ENCODE measurements around the gene SZRD1.
"Not testable (repeated sequence)": the region's sequence is repeated elsewhere in the genome, so short reads cannot be mapped to it uniquely, and the experiment has no call there.

The SZRD1 gene

GRCh38 chr1:16366722-16367257 is at the start of gene SZRD1:
SZRD1 (plus strand) TSS chr1:16367242; CDS start chr1:16367258, 16 bp downstream.
- in situ Hi-C loops (cut with MboI; ENCODE audit: low sequenced_read_pairs), result no loop called here

GRCh38 chr1:16318555-16318954 is 48.5 kb upstream of the SZRD1 start:
- in situ Hi-C loops (cut with MboI; ENCODE audit: low sequenced_read_pairs), result no loop called here

GRCh38 chr1:16321176-16321867 is 45.7 kb upstream of the SZRD1 start:
- in situ Hi-C loops (cut with MboI; ENCODE audit: low sequenced_read_pairs), result no loop called here

- in situ Hi-C loops (cut with MboI; ENCODE audit: low sequenced_read_pairs), result no loop called here
Measured at GRCh38 chr1:16324456-16324890, 42.6 kb upstream of the SZRD1 start.

GRCh38 chr1:16326833-16327404 is 40.1 kb upstream of the SZRD1 start:
- in situ Hi-C loops (cut with MboI; ENCODE audit: low sequenced_read_pairs), result no loop called here

- in situ Hi-C loops (cut with MboI; ENCODE audit: low sequenced_read_pairs), result no loop called here
Measured at GRCh38 chr1:16334655-16335340, 32.2 kb upstream of the SZRD1 start.

- in situ Hi-C loops (cut with MboI; ENCODE audit: low sequenced_read_pairs), result no loop called here
Measured at GRCh38 chr1:16338961-16339360, 28.1 kb upstream of the SZRD1 start.

- in situ Hi-C loops (cut with MboI; ENCODE audit: low sequenced_read_pairs), result no loop called here
Measured at GRCh38 chr1:16340673-16341072, 26.4 kb upstream of the SZRD1 start.

- in situ Hi-C loops (cut with MboI; ENCODE audit: low sequenced_read_pairs), result no loop called here
Measured at GRCh38 chr1:16342331-16343062, 24.5 kb upstream of the SZRD1 start.

GRCh38 chr1:16343276-16343675 is 23.8 kb upstream of the SZRD1 start:
- in situ Hi-C loops (cut with MboI; ENCODE audit: low sequenced_read_pairs), result not testable (repeated sequence)

GRCh38 chr1:16348414-16349182 is 18.4 kb upstream of the SZRD1 start:
- in situ Hi-C loops (cut with MboI; ENCODE audit: low sequenced_read_pairs), result no loop called here

GRCh38 chr1:16349847-16350406 is 17.1 kb upstream of the SZRD1 start:
- in situ Hi-C loops (cut with MboI; ENCODE audit: low sequenced_read_pairs), result no loop called here

GRCh38 chr1:16351456-16351993 is 15.5 kb upstream of the SZRD1 start:
- in situ Hi-C loops (cut with MboI; ENCODE audit: low sequenced_read_pairs), result no loop called here

- in situ Hi-C loops (cut with MboI; ENCODE audit: low sequenced_read_pairs), result no loop called here
Measured at GRCh38 chr1:16351994-16352841, 14.8 kb upstream of the SZRD1 start, which contains the start of gene FBXO42. FBXO42 (minus strand) TSS chr1:16352480; CDS start chr1:16315418, 37,062 bp downstream.

- in situ Hi-C loops (cut with MboI; ENCODE audit: low sequenced_read_pairs), result no loop called here
Measured at GRCh38 chr1:16352842-16353535, 14.1 kb upstream of the SZRD1 start.

GRCh38 chr1:16354619-16355018 is 12.4 kb upstream of the SZRD1 start:
- in situ Hi-C loops (cut with MboI; ENCODE audit: low sequenced_read_pairs), result no loop called here

- in situ Hi-C loops (cut with MboI; ENCODE audit: low sequenced_read_pairs), result no loop called here
Measured at GRCh38 chr1:16356867-16357266, 10.2 kb upstream of the SZRD1 start.

- in situ Hi-C loops (cut with MboI; ENCODE audit: low sequenced_read_pairs), result not testable (repeated sequence)
Measured at GRCh38 chr1:16365146-16365498, 1.9 kb upstream of the SZRD1 start.
